Transverse colon (tissue), 4 donors: ENCODE data around the gene BYSL.

Experiments used
- CTCF ChIP-seq, 5 experiments: fragments of 200-600 bp in 3 of 5; fragments of 450-650 bp in 2 of 5; sonication (generic) in 3 of 5; IDR thresholded peaks; 1 replicate in 2 of 5; 2 replicates in 3 of 5; pipeline ENCODE4 v1.5.1; 2016 to 2017; ENCODE audit warnings: antibody characterized with exemption in 5 of 5, inconsistent platforms in 3 of 5, mild to moderate bottlenecking in 2 of 5, moderate library complexity in 1 of 5
- POLR2A ChIP-seq: fragments of 450-650 bp; IDR thresholded peaks from one replicate; pipeline ENCODE4 v1.6.1; 2016; ENCODE audit warnings: antibody characterized with exemption, mild to moderate bottlenecking, moderate library complexity
- POLR2AphosphoS5 ChIP-seq, 3 donors: sonication (generic); formaldehyde crosslinking; IDR thresholded peaks; one replicate each; pipeline ENCODE4 v1.6.1; 2016; ENCODE audit warnings: antibody characterized with exemption in 3 of 3

GRCh38 chr6:41927253-41927652, 6.0 kb downstream of the BYSL start:
- TF ChIP-seq CTCF (IDR thresholded peaks at IDR 0.05) (no peak), POLR2A (no peak), POLR2AphosphoS5 (IDR thresholded peaks at IDR 0.05) (no peak)
